OCI-LY3 (cell line): Measurements from ENCODE around the gene ERI3.

Experiments
- H2AFZ ChIP-seq: fragments of 200-600, 300-600 bp; shearing (Covaris generic); 2 replicates; pipeline ENCODE4 v1.6.0; 2014; ENCODE audit warnings: antibody characterized with exemption, low read depth, low read length
- H3K27ac ChIP-seq: fragments of 200-600, 300-600 bp; sonication (generic); 2 replicates; pipeline ENCODE4 v1.5.1; 2014; ENCODE audit warnings: mild to moderate bottlenecking, low read length, moderate library complexity, mixed read lengths
- H3K27me3 ChIP-seq: fragments of 200-600, 300-600 bp; sonication (generic); 2 replicates; pipeline ENCODE4 v1.6.1; 2014; ENCODE audit warnings: low read depth, low read length, mixed read lengths
- H3K36me3 ChIP-seq: fragments of 200-600, 300-600 bp; sonication (generic); replicated peaks from 2 replicates; pipeline ENCODE3; 2014; ENCODE audit warnings: low read depth, low read length, mixed read lengths
- H3K4me1 ChIP-seq: fragments of 300-600, 200-600 bp; sonication (generic); 2 replicates; pipeline ENCODE4 v1.6.1; 2014; ENCODE audit warnings: low read length, mixed read lengths
- H3K4me2 ChIP-seq: fragments of 200-600, 300-600 bp; sonication (generic); 2 replicates; pipeline ENCODE4 v1.6.1; 2014; ENCODE audit warnings: low read length, mixed read lengths
- H3K4me3 ChIP-seq: fragments of 300-600, 200-600 bp; sonication (generic); 2 replicates; pipeline ENCODE4 v1.5.1; 2014; ENCODE audit warnings: antibody characterized with exemption, mild to moderate bottlenecking, low read length, moderate library complexity
- H3K79me2 ChIP-seq: fragments of 300-600, 200-600 bp; shearing (Covaris generic); 2 replicates; pipeline ENCODE4 v1.6.1; 2014; ENCODE audit warnings: mild to moderate bottlenecking, low read length, mixed read lengths
- H3K9ac ChIP-seq: fragments of 300-600, 200-600 bp; shearing (Covaris generic); 2 replicates; pipeline ENCODE4 v1.6.0; 2014; ENCODE audit warnings: mild to moderate bottlenecking, low read length, moderate library complexity
- H3K9me3 ChIP-seq: fragments of 200-600, 300-600 bp; shearing (Covaris generic); 2 replicates; pipeline ENCODE4 v1.6.1; 2014; ENCODE audit warnings: low read length, mixed read lengths; ENCODE audit not compliant: insufficient read depth
- H4K20me1 ChIP-seq: fragments of 200-600, 300-600 bp; sonication (generic); 2 replicates; pipeline ENCODE4 v1.6.1; 2016; ENCODE audit warnings: low read length, mixed read lengths; ENCODE audit not compliant: insufficient read depth
- EZH2phosphoT487 ChIP-seq: fragments of 200-600 bp; shearing (Covaris generic); IDR thresholded peaks from 2 replicates; pipeline ENCODE4 v1.6.1; 2018; ENCODE audit warnings: antibody characterized with exemption, mixed run types, low read depth
- TF ChIP-seq, protein P1 (sequence below): fragments of 200-600, 300-600 bp; sonication (generic); IDR thresholded peaks from 2 replicates; pipeline ENCODE4 v1.5.1; 2014; ENCODE audit warnings: antibody characterized with exemption, low read length, low read depth

ERI3 gene, protein sequence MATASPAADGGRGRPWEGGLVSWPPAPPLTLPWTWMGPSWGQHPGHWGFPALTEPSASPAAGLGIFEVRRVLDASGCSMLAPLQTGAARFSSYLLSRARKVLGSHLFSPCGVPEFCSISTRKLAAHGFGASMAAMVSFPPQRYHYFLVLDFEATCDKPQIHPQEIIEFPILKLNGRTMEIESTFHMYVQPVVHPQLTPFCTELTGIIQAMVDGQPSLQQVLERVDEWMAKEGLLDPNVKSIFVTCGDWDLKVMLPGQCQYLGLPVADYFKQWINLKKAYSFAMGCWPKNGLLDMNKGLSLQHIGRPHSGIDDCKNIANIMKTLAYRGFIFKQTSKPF

DNA sequence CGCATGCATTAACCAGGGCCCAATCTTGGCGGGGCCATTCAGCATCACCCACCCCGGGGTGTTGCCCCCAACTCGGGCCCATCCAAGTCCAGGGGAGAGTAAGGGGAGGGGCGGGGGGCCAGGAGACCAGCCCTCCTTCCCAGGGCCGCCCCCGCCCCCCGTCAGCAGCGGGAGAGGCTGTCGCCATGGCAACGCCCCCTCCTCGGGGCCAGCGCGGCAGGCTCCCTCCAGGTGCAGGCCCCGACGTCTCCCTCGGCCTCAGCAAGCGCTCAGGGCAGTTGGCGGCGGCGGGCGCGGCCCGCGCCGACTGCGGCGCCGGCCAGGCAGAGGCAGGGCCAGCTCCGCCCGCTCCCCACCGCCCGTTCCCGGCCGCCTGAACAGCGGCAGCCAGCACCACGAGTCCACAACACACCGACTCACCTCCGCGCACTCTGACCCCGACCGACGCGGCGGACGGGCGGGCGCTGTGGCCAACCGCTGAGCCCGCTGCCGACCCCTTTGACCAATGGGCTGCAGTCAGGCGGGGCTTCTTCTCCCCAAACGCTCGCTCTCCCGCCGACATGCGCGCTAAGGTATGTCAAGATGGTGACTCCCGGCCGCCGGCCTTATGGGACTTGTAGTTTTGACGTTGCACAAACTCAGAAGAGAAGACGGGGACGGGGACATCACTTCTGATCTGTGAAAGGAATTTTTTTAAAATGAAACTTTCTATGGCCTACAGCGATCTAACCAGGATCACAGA is at the start of gene ERI3:
Gene ERI3 (minus strand): TSS at position 418 of the 742 bp plus-strand sequence. CDS start 231 bp downstream, at position 187.
- H3K4me1 ChIP-seq = peaks cover 16% of the 10 kb centered on the region
- H3K27ac ChIP-seq = no peak within 1 kb of the TSS
- peaks cover 28% of the 10 kb centered on the region for H3K79me2 ChIP-seq
- peak within 1 kb of the TSS; percentile 99 for H3K4me3 ChIP-seq
- peak within 1 kb of the TSS; percentile 92 for H3K4me2 ChIP-seq
- TF ChIP-seq, protein P1, sequence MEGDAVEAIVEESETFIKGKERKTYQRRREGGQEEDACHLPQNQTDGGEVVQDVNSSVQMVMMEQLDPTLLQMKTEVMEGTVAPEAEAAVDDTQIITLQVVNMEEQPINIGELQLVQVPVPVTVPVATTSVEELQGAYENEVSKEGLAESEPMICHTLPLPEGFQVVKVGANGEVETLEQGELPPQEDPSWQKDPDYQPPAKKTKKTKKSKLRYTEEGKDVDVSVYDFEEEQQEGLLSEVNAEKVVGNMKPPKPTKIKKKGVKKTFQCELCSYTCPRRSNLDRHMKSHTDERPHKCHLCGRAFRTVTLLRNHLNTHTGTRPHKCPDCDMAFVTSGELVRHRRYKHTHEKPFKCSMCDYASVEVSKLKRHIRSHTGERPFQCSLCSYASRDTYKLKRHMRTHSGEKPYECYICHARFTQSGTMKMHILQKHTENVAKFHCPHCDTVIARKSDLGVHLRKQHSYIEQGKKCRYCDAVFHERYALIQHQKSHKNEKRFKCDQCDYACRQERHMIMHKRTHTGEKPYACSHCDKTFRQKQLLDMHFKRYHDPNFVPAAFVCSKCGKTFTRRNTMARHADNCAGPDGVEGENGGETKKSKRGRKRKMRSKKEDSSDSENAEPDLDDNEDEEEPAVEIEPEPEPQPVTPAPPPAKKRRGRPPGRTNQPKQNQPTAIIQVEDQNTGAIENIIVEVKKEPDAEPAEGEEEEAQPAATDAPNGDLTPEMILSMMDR = no peak
- TF ChIP-seq EZH2phosphoT487 = no peak
- no peaks in the 10 kb centered on the region for H3K27me3 ChIP-seq
- no peaks in the 10 kb centered on the region for H3K9me3 ChIP-seq
- no peaks in the 10 kb centered on the region for H4K20me1 ChIP-seq
- peak within 1 kb of the TSS; percentile 95 for H2AFZ ChIP-seq
- H3K9ac ChIP-seq = peak within 1 kb of the TSS; percentile 83
- no peaks in the 10 kb centered on the region for H3K36me3 ChIP-seq

DNA sequence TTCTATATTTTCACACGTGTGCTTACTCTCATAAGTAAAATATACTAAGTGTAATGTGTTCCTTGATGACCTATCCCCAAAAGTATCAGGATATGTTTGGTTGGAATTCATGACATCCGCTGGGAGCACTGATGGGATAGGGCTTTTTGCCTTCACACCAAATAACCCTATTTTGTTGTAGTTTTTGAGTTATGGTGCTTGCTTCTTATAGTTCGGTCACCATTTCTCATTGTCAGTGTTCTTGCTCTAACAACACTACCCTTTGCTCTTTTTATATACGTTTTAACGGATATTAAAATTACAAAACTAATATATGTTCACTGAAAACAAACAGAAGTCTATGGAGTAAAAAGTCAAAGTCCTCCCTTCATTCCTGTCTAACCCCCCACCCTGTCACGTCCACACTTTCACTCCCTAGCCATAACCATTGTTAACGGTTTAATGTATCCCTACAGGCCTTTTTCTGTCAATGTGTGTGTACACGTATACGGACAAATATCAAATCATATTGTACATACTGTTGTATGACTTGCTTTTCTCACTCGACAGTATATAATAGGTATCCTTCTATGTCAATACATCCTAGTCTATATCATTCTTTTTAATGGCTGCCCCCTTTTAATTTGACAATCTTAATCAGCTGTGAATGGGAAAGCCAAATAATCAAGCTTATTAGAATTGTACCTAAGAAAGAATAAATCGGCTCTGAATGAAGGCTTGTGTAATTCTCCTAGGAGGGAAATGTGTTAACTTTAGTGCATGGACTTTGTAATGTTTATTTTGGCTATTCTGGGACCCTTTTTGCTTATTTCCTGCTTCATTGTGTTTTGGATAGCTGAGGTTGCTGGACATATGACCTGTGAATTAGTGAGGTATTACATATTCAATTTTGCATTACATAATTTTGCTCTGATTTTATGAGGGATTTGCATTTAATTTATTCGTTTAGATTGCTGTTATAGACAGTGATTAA is 46.5 kb upstream of the ERI3 start:
- Histone ChIP-seq H3K27ac (no peak overlapping the region), H3K9me3 (no peaks in the 10 kb centered on the region), H4K20me1 (no peaks in the 10 kb centered on the region), H3K36me3 (no peaks in the 10 kb centered on the region), H2AFZ (no peak overlapping the region), H3K4me1 (no peaks in the 10 kb centered on the region), H3K79me2 (no peaks in the 10 kb centered on the region), H3K9ac (no peak overlapping the region), H3K4me3 (no peak overlapping the region), H3K27me3 (peaks cover 22% of the 10 kb centered on the region), H3K4me2 (no peak overlapping the region)
- TF ChIP-seq, protein P1 = no peak
- TF ChIP-seq EZH2phosphoT487 = no peak

DNA sequence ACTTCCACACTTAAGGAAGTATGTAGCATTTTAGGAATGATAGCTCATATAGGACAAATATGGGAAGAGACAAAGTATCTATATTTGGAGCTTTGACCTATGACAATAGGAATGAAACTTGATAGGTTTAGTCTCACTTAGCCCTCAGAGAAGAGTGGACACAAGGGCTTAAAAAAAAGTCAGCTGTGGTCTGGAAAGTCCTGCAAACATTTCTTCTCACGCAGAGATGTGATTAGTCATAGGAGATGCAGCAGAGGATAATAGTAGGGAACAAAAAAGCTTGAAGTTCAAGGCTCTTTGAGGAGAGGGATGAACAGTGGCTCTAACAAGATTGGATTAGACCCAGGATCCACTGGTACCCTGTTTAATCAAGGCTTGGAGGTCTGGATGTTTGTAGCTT is 35.2 kb upstream of the ERI3 start:
- H3K27me3 ChIP-seq = peaks cover 8% of the 10 kb centered on the region; the same call in 1 of the 2 replicates
- H3K4me1 ChIP-seq = peaks cover 9% of the 10 kb centered on the region
- no peaks in the 10 kb centered on the region for H4K20me1 ChIP-seq
- no peaks in the 10 kb centered on the region for H3K9me3 ChIP-seq
- H3K9ac ChIP-seq = no peak overlapping the region
- TF ChIP-seq, protein P1 = no peak
- TF ChIP-seq EZH2phosphoT487 = no peak
- H3K27ac ChIP-seq = no peak overlapping the region
- no peak overlapping the region for H2AFZ ChIP-seq
- no peaks in the 10 kb centered on the region for H3K79me2 ChIP-seq
- H3K36me3 ChIP-seq = no peaks in the 10 kb centered on the region
- H3K4me2 ChIP-seq = no peak overlapping the region
- no peak overlapping the region for H3K4me3 ChIP-seq
